Activated CD4-positive, alpha-beta T cell treated with anti-CD3 and anti-CD28 coated beads, Interleukin-2, amount 50 U/mL, for 24 hours (primary cell): ENCODE measurements around the gene GRIP1.

ENCODE experiments used
- DNase-seq, 2 donors: peaks; one replicate each; pipeline ENCODE4 v3.0.0-alpha.2; 2020; ENCODE audit warnings: low read depth in 1 of 2, low spot score in 1 of 2

The GRIP1 gene

DNA sequence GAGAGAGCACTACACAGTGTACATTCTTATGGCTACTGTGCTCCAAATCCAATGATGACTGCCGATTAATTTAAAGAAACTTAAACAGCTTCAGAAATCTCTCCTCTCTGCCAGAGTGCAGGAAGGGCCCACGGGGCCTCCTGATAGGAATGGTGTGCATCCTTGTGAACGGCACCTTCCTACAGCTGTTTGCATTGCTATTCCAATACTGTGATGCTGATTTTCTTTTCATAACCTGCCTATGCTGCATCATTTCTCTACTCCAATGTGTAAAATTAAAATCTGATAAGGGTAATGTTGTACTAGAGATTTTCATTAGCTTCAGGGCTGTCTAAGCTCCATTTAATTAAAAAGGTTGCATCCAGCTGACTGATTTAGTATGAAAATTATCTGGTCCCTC, 217.5 kb downstream of the GRIP1 start:
- no peak for DNase-seq

DNA sequence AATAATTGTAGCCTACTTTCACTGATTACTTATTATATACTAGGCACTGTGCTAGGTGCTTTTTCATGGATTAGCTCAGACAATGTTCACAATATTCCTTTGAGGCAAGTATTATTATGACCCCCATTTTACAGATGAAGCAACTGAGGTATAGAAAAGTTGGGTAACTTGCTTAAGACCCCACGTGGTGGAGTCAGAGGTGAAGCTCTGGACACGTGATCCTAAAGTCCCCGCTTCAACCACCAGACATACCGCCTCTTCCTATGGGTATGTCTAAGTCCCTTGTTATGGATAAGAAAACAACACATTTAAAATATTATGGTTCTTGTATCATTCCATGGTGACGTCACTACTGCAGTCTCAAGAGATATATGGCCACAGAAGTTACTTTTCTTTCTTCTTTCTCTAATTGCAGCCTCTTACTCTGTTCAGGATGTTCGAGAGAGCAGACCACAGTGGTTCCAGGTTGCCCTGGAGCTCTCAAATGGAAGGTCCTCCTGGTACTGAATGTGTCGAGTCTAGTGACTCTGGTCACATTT, 218.9 kb downstream of the GRIP1 start:
- no peak for DNase-seq

DNA sequence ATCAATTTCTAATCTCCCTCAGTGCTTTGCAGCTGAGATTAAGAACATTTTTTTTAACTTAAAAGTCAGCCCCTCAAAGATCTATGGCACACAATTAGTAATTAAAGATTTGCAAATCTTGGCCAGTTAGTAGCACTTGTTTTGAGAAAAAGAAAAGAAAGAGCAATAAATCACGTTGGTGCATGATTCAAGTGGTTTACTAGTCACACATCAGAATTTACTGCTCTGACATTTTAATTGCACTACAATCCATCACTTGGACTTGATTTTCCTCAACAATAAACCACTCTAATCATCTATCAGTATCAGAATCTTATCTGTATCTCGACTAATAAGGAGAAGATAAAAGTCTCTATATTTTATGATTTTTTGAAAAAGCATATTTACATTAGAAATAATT, 222.3 kb downstream of the GRIP1 start:
- DNase-seq: no peak

DNA sequence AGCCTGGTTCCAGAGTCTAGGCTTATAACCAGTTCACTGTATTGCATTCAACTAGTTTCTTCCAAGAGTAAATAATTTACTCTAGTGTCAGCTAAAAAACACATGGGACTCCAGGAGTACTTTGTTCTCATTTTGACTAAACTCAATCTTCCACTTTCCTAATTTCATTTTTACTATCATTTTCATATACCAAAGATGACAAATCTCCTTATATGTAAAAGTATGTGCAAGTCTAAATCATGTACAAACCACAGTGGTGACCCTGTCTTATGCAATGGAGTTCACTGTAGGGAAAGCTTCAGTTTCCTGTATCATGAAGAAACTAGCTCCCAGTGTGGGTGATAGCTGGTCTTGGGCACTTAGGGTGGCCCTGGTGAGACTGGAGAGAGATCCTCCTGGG, 225.0 kb downstream of the GRIP1 start:
- DNase-seq: no peak

DNA sequence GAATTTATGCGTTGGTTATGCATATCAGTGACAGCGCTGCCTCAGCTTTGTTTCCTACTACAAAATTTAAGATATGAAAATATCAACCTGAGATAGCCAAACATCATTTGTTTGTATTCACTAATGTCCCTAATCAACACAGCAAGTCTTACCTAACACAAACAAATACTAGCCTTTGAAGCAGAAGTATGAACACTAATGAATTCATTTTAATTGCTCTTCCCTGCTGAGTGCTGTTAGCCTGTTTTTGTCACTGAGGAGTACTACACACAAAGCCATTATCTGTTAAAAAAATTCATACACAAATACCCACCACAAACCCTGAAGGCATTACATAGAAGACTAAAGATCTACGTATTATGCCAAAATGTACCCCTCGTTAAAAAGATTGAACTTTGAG, 225.8 kb downstream of the GRIP1 start:
- no peak for DNase-seq

DNA sequence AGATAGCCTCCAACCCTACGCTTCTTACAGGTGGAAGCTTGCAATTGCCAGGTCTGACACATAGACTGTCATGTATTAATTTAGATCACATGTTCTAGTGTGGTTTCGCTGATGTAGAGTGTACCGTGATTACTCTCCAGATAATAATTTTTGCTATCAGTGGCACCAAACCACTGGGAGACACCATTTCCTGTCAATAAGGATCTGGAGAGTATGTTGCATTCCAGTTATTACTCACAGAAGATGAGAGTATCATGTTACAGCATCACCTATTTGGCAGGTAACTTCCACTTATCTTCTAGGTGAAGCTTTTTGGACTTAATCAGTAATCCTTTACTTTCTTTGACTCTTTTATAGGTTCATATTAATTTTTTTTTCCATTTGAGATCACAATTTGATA, 229.3 kb downstream of the GRIP1 start:
- no peak for DNase-seq

DNA sequence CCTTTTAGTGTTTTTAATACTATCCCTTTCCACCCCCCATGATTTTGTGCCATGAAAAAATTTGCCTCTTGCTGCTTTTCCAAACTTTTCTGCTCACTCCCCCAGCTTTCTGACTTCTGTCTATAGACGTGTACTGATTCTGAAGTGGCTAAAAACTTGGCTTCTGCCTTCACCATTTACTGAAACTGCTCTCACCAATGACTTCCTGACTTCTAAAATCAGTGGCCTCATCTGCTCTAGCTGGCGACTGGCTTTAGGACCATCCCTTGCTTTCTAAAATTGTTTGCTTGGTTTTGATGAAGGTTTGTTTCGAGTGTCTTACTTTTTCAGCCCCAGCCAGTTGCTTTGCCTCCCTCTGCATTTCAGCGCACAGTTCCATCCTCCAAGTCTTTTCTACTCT, 231.2 kb downstream of the GRIP1 start:
- DNase-seq: no peak

DNA sequence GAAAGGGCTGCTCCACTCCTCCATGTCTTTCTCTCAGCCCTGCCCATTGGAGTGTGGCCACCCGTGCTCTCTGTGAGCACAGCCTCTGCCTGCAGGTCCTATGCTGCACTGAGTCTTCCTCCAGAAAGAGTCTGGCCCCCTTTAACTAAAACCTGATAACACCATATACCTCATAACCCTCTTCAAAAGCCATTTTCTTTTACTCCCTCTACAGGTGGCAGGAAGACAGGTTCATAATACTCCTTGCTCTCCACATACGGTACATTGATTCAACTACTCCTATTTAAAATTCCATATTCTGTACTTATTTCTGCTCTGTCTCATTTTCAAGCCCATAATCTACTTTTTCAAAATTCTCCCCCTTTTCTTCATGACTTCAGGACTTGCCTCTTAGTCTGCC, 232.6 kb downstream of the GRIP1 start:
- DNase-seq: no peak

DNA sequence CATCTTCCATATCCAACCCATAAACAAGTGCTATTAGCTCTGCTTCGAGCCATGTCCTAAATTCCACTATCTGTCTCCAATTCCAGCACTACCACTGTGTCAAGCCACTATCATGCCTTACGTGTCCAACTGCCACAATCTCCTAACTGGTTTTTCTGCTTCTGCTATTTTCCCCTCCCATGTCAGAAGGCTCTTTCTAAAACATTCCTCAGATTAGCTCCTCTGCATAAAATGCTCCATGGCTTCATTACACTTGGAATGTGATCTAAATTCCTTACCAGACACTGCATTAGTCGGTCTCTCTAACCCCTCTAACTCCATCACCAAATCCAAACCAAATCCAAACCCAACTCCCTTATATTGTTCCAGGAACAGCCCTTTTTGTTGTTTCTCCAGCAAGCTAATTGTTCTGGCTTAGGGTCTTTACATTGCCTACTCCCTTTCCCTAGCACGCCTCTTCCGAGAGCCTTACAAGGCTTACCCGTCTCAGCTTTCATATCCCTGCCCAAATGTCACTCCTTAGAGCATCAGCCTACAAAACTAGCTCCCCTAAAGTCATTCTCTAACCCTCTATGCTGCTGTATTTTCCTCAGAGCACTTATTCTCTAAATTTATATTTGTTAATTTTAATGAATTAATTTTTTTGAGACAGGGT, 236.8 kb downstream of the GRIP1 start:
- no peak for DNase-seq

DNA sequence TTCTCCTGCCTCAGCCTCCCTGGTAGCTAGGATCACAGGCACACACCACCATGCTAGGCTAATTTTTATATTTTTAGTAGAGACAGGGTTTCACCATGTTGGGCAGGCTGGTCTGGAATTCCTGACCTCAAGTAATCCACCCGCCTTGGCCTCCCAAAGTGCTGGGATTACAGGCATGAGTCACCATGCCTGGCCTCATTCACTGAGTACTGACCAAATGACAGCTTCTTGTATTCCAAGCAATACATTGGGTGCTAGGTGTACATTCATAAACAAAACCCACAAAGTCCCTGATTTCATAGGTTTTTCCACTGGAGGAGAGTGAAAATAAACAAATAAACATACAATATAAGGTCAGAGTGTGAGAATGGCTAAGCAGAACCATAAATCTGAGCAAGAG, 240.3 kb downstream of the GRIP1 start:
- no peak for DNase-seq

DNA sequence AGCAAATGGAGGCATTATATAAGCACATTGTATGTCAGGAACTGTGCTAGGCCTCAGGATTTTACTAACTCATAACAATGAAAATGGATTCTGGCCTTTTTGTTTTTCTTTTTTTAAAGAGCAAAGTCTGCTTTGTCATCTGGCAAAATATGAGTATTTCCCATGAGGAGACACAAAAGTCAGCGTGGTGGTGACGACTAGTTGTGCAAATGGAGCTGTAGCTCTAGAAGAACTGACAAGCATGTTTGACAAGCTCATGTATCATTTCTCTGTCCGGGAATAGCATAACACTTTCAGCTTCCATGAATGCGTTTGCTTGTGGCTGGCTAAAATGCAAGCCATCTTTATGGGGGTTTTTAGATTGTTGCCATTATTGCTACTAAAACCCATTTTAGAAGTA, 248.8 kb downstream of the GRIP1 start:
- no peak for DNase-seq

DNA sequence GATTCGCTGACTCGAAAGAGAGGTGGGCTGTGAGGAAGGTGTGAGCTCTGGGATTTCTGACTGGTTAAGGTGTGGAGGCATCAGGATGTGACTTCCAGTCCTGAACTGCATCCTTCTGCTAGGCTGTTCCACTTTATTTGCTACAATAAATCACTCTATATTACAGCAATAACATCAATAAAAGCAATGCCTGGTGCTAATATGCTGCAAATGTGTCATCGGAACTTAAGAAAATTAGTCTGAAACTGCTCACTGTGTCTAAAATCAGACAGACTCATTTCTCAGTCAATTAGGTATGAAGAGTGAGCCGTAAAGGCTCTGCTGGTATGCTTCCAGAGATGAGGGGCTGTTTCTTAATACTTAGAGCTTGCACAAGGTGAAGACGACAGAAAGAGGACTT, 250.0 kb downstream of the GRIP1 start:
- no peak for DNase-seq

DNA sequence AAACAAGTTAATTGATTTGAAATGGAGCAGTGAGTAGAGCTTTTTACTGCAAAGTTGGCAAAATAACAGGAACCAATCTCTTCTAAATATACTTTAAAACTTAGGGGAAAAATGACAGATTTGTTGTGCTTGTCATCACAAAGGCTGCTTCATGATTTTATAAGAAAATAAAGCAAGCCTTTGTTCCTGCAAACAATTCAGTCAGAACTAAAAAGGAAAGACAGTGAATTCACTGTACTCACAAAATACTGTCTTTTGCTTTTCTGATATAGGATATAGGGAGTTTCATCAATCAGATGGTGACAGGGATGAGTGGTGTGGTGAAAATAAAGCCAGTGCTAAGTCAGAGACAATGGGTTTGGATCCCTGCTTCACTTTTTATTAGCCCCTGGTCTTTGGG, 250.6 kb downstream of the GRIP1 start:
- DNase-seq: no peak

DNA sequence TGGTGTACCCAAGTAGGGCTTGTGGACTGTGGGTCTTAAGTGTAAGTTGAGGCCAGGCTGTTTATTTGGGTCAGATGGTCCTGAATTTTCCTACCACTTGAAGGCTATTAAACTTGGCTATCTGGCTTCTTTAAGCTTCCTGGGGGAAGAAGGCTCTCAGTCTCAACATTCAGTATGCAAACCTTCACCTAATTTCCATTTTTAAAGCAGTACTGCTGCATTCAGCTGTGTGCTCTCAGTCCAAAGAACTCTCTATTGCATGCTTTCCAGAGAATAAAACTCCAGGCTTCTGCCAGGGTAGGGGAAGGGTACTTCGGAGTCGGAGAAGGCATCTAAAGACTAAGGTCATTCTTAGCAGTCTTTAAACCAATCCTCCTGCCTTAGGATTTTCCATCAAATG, 252.2 kb downstream of the GRIP1 start:
- no peak for DNase-seq

DNA sequence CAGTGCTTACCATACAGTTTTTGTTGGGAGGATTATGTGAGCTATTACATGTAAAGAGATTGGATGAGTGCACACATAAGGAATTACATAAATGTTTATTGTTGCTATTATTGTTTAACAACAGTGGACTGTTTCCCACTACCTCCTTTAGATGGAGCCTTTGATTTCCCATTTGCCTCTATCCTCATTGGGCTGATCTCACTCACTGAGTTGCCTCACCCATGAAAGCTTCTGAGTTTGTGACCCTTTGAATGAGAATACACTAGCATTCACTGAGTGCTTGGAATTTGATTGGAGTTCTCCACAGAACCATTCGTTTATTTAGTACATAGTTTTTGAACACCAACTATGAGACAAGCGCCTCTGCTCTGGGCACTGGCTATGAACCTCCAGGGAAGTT, 255.6 kb downstream of the GRIP1 start:
- DNase-seq: no peak

DNA sequence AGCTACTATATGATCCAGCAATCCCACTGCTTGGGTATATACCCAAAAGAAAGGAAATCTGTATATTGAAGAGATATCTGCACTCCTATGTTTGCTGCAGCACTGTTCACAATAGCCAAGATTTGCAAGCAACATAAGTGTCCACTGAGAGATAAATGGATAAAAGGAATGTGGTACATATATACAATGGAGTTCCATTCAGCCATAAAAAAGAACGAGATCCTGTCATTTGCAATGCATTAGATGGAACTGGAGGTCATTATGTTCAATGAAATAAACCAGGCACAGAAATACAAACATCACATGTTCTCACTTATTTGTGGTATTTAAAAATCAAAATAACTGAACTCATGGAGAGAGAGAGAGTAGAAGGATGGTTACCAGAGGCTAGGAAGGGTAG, 260.0 kb downstream of the GRIP1 start:
- DNase-seq: no peak

DNA sequence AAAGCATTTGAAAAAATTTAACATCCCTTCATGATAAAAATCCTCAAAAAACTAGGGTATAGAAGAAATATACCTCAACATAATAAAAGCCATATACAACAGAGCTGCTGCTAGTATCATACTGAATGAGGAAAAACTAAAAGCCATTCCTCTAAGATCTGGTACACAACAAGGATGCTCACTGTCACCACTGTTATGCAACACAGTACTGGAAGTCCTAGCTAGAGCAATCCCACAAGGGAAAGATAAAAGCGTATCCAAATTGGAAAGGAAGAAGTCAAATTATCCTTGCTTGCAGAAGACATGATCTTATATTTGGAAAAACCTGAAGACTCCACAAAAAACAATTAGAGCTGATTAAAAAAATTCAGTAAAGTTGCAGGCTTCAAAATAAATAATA, 261.7 kb downstream of the GRIP1 start:
- no peak for DNase-seq

DNA sequence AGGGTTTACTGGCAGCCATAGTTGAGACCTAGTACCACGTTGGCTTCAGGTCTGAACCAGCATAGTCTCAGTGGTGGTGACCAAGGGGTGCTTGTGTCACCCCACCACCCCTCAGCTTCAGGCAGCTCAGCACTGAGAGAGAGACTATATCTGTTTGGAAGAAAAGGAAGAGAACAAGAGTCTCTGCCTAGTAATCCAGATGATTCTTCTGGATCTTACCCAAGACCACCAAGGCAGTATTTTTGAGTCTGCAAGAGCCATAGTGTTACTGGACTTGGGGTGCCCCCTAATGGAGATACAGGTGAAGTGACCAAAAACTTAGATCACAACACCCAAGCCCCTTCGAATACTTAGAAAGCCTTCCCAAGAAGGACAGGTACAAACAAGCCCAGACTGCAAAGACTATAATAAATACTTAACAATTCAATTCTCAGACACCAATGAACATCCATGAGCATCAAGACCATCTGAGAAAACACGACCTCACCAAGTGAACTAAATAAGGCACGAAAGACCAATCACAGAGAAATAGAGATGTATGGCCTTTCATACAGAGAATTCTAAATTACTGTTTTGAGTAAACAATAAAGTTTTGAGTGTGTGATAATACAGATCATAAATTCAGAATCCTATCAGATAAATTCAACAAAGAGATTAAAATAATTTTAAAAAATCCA, 269.5 kb downstream of the GRIP1 start:
- peak in 1 of 2 donors; percentile 24 for DNase-seq

DNA sequence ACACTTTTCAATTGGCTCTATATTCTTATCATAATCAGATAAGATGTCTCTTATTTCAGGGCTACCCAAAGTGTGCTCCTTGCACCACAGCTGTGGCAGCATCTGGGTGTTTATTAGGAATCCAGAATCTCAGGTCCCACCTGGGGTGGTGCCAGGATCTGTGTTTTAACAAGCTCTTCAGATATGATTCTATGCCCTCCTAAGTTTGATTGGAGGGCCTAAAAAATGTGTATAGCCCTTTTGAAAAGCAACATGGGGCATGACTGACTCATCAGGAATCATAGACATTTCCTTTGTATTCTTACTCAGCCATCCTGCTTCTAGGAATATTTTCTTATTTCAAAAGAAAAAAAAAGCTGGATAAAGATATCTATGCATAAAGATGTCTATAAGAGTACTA, 273.5 kb downstream of the GRIP1 start:
- DNase-seq: no peak

DNA sequence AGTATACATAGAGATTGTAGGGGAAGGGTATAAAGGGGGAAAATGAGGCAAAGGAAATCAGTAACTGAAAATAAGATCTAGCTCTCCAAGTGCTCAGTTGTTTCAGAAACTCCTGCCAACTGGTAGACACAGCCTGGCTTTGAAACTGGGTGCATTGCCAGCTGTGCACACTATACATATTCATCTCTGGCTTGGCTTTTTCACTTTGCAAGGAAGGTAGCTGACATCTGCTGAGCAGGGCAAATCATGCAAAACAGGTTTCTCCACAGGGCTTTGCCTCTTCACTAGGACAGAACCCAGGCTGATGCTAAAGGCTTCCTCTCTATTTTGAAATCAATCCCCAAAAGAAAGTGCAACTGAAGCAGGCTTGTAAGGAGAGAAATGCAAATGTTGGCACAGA, 275.1 kb downstream of the GRIP1 start:
- DNase-seq: no peak

DNA sequence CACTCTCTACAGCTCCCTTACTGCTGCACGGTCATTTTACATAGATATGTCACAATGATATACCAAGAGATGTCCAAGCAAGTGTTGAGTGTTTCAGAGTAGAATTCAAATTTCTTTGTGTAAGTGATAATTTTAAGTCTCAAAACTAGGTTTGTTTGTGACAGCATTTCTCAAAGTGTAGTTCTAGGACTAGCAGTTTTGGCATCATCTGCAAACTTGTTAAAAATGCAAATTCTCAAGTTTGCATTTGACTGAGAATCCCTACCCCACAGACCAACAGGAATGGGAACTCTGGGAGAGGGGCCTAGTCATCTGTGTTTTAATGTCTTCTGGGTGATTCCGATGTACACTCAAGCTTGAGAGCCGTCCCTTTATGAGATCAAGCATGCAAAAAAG, 279.0 kb downstream of the GRIP1 start:
- no peak for DNase-seq

DNA sequence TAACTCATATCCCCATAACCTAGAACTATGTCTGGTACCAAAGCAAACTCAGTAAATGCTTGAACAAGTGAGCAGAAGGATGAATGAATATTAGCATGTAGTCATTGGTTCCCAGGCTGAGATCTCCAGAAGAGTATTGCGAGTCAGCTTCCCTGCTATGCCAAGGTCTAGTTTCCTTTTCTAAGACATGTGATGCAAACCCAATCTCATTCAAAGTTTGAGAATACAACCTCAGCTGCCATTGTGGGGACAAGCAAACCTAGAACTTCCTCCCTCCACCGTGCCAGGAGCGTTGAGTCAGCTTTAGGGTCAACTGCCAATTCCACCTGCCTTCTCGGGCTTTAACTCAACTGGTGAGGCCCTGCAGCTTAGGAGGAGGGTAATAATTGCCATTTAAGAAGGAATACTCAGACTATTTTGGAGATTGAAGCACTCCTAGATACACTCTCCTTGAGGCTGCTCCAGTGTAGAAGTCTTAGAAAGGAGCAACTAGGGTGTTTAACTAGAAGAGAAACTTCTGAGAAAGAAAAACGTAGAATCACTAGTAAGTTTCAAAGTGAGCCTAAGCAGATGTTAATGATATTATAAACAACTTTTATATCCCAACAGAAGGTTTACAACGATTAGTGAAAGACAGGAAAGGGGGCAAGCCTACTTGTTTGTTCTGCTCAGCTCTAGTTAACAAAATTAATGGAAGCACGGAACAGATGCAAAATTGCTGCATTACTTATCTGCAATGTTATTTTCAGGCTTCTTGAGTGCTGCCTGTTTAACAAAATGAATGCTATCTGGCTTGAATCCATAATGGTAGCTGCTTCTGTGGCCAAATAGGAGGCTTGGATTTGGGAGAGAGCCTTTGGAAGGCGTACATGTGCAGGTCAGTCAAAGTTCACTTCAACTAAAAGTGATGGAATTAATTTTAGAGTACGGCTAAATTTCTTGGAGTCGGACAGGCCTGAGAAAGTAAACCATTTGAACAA, 279.7 kb downstream of the GRIP1 start:
- DNase-seq: no peak
